ENCODE data around the gene FAM83E. TPM values are rescaled to one million over a fixed set of nuclear protein-coding genes. Genes with fewer than 3 reads are reported as not detected.

FAM83E gene
- total and polyA plus RNA-seq, 2 of the 8 experiments (the other 6 are each of a cell fraction or from before 2014, with no cell fraction given): 1.8 to 5.3 TPM

- TF ChIP-seq TAF7 (optimal IDR thresholded peaks at IDR 0.05; ENCODE audit: borderline replicate concordance, low read depth, low read length) (peak; percentile 29), NRF1 (IDR thresholded peaks at IDR 0.05; ENCODE audit: low read depth, low read length) (no peak), POLR2A (IDR thresholded peaks at IDR 0.05; ENCODE audit: control extremely low read depth in 1 of 2, low read depth in 2 of 2, low read length in 2 of 2) (peak; percentile 47 to 84; a peak in 2 of 3 replicates), CTCF (IDR thresholded peaks at IDR 0.05; ENCODE audit: control extremely low read depth in 1 of 3, insufficient read depth in 1 of 3, low read depth in 1 of 3, low read length in 3 of 3) (no peak), JUND (IDR thresholded peaks at IDR 0.05; ENCODE audit: low read length) (no peak), PHF8 (conservative IDR thresholded peaks at IDR 0.05; ENCODE audit: low read depth, low read length) (no peak), ASH2L (IDR thresholded peaks at IDR 0.05; ENCODE audit: low read length) (no peak), TCF12 (IDR thresholded peaks at IDR 0.05; ENCODE audit: low read depth, low read length) (peak; percentile 65; the same call in 1 of the 2 replicates), CHD1 (IDR thresholded peaks at IDR 0.05; ENCODE audit: low read depth, low read length) (no peak), SIX5 (IDR thresholded peaks at IDR 0.05; ENCODE audit: low read depth, low read length) (no peak), ZNF274 (IDR thresholded peaks at IDR 0.05; ENCODE audit: borderline replicate concordance, extremely low read depth, low read length) (no peak), KDM4A (IDR thresholded peaks at IDR 0.05; ENCODE audit: low read depth, low read length, severe bottlenecking) (no peak), HDAC2 (IDR thresholded peaks at IDR 0.05; ENCODE audit: borderline replicate concordance in 1 of 2, low read depth in 2 of 2, low read length in 2 of 2) (0 out of 4 replicates have a peak, but pooled peaks of 1 of the 2 experiments have one; percentile 35), BRCA1 (IDR thresholded peaks at IDR 0.05; ENCODE audit: low read depth, low read length) (no peak), POU5F1 (IDR thresholded peaks at IDR 0.05; ENCODE audit: low read depth, low read length) (no peak), E2F6 (IDR thresholded peaks at IDR 0.05) (no peak), KDM5A (IDR thresholded peaks at IDR 0.05; ENCODE audit: low read length) (no peak), GABPA (IDR thresholded peaks at IDR 0.05; ENCODE audit: borderline replicate concordance, insufficient read depth, low read length) (no peak), CBX5 (IDR thresholded peaks at IDR 0.05; ENCODE audit: low read depth, low read length) (no peak), USF2 (IDR thresholded peaks at IDR 0.05; ENCODE audit: low read length) (no peak)
These were observed at the start of gene FAM83E (continued) for GRCh38 chr19:48614436-48615230.
